ENCODE data around the gene DZIP3. TPM values are rescaled to one million over a fixed set of nuclear protein-coding genes. Genes with fewer than 3 reads are reported as not detected.

DZIP3 gene
- total RNA-seq, 2 experiments from 2014 or later: 14.5 to 31.8 TPM

DNA sequence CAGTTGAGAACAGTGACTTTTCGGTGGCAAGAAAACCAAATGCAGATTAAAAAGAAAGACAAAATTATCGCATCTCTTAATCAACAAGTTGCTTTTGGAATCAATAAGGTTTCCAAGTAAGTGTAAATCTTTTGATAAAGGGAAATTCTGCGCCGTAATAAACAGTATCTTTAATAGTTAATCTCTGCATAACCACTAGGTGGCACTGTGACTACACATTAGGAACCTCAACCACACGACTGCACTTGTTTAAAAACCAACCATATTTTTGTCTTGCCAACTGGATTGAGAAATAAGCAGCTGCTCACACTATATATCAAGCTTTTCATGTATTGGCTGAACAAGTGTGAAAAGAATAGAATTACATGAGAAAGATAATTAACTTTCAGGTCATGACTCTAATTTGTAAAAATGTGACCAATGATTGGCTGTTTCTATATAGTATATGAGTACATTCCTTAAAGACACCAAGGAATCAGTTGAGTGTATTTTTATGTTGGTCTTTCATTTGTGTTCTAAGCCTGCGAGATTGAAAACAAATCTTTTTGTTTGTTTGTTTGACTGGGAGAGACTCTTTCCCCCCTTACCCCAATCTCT is 72.7 kb downstream of the DZIP3 start:
- CTCF ChIA-PET (ENCODE audit: unreplicated experiment): interaction anchor here (0.6 kb wide), 1 partner anchor 253 kb away, joined by 3 read pairs; no protein-coding TSS in a partner anchor
- intact Hi-C loops (cut with micrococcal nuclease; ENCODE audit: unreplicated experiment): loop anchor here (1.0 to 2.0 kb wide), 3 partner anchors 253 to 420 kb away; no protein-coding TSS in a partner anchor
- Histone ChIP-seq H3K27ac (ENCODE audit: low read depth, low read length, poor library complexity, severe bottlenecking) (no peak overlapping the region), H3K9me2 (ENCODE audit: insufficient read depth, low read length) (no peaks in the 10 kb centered on the region), H3K36me3 (ENCODE audit: insufficient read depth, low read length) (no peaks in the 10 kb centered on the region), H3K79me2 (ENCODE audit: insufficient read depth, low read depth, low read length) (no peaks in the 10 kb centered on the region), H3K9me3 (ENCODE audit: low read length) (no peaks in the 10 kb centered on the region), H2AFZ (ENCODE audit: low read length) (no peak overlapping the region), H3K4me1 (ENCODE audit: insufficient read depth, low read length, poor library complexity, severe bottlenecking) (no peaks in the 10 kb centered on the region), H3K4me3 (ENCODE audit: low read depth, low read length, poor library complexity, severe bottlenecking) (no peak overlapping the region), H3K4me2 (ENCODE audit: low read length) (no peak overlapping the region), H4K20me1 (ENCODE audit: insufficient read depth, low read length) (no peaks in the 10 kb centered on the region)
- POLR2A ChIA-PET: no interaction called here
- TF ChIP-seq, protein P1, sequence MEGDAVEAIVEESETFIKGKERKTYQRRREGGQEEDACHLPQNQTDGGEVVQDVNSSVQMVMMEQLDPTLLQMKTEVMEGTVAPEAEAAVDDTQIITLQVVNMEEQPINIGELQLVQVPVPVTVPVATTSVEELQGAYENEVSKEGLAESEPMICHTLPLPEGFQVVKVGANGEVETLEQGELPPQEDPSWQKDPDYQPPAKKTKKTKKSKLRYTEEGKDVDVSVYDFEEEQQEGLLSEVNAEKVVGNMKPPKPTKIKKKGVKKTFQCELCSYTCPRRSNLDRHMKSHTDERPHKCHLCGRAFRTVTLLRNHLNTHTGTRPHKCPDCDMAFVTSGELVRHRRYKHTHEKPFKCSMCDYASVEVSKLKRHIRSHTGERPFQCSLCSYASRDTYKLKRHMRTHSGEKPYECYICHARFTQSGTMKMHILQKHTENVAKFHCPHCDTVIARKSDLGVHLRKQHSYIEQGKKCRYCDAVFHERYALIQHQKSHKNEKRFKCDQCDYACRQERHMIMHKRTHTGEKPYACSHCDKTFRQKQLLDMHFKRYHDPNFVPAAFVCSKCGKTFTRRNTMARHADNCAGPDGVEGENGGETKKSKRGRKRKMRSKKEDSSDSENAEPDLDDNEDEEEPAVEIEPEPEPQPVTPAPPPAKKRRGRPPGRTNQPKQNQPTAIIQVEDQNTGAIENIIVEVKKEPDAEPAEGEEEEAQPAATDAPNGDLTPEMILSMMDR (conservative IDR thresholded peaks at IDR 0.05; ENCODE audit: low read length): peak; percentile 95
- no peak for TF ChIP-seq EZH2phosphoT487 (IDR thresholded peaks at IDR 0.05; ENCODE audit: borderline replicate concordance, low read depth, low read length)
- peak; percentile 80 for DNase-seq (ENCODE audit: low spot score)
- BruUV-seq (replicated peaks): no TSS peak

DNA sequence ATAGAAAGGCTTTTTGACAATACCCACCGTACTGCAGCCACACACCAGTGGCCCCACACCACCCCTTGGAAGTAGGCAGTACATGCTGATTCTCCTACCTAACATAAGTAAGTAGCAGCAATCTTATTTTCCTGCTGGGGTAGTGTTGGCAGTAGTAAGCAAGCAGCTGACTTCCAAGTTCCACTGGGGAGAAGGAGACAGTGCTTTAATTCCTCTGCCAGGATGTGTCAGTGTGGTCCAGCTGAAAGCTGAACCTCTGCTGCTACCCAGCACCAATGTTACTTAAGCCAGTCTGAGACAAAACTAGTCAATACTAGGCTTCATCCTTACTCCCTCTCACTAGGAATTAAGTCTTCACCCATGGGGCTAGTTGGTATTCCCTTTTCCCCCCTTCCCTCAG is 74.7 kb downstream of the DZIP3 start:
- H3K79me2 ChIP-seq (ENCODE audit: insufficient read depth, low read depth, low read length): no peaks in the 10 kb centered on the region
- no TSS peak for BruUV-seq (replicated peaks)
- no peak for TF ChIP-seq EZH2phosphoT487 (IDR thresholded peaks at IDR 0.05; ENCODE audit: borderline replicate concordance, low read depth, low read length)
- TF ChIP-seq, protein P1 (conservative IDR thresholded peaks at IDR 0.05; ENCODE audit: low read length): no peak
- no peak overlapping the region for H2AFZ ChIP-seq (ENCODE audit: low read length)
- H3K4me2 ChIP-seq (ENCODE audit: low read length): no peak overlapping the region
- H3K36me3 ChIP-seq (ENCODE audit: insufficient read depth, low read length): no peaks in the 10 kb centered on the region
- H3K27ac ChIP-seq (ENCODE audit: low read depth, low read length, poor library complexity, severe bottlenecking): no peak overlapping the region
- no peaks in the 10 kb centered on the region for H3K9me3 ChIP-seq (ENCODE audit: low read length)
- no peaks in the 10 kb centered on the region for H3K9me2 ChIP-seq (ENCODE audit: insufficient read depth, low read length)
- CTCF ChIA-PET (ENCODE audit: unreplicated experiment): no interaction called here
- POLR2A ChIA-PET: no interaction called here
- no peaks in the 10 kb centered on the region for H4K20me1 ChIP-seq (ENCODE audit: insufficient read depth, low read length)
- H3K4me1 ChIP-seq (ENCODE audit: insufficient read depth, low read length, poor library complexity, severe bottlenecking): no peaks in the 10 kb centered on the region
- no peak for DNase-seq (ENCODE audit: low spot score)
- no peak overlapping the region for H3K4me3 ChIP-seq (ENCODE audit: low read depth, low read length, poor library complexity, severe bottlenecking)
- intact Hi-C loops (cut with micrococcal nuclease; ENCODE audit: unreplicated experiment): no loop called here

DNA sequence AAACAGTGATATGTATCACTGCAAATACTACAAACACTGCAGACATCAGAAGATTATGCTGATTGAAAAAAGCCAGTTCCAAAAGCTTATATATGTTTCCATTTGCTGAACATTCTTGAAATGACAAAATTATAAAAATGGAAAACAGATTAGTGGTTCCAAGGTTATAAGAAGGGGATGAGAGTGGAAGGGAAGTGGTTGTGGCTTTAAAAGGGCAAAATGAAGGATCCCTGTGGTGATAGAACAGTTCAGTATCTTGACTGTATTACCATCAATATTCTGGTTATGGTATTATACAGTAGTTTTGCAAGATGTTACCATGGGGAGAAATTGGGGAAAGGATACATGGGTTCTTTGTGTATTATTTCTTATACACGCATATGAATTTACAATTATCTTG is 77.8 kb downstream of the DZIP3 start:
- Histone ChIP-seq H3K9me2 (ENCODE audit: insufficient read depth, low read length) (no peaks in the 10 kb centered on the region), H3K79me2 (ENCODE audit: insufficient read depth, low read depth, low read length) (no peaks in the 10 kb centered on the region), H4K20me1 (ENCODE audit: insufficient read depth, low read length) (no peaks in the 10 kb centered on the region), H3K36me3 (ENCODE audit: insufficient read depth, low read length) (0 out of 2 replicates have a peak, but pooled peaks cover 11% of the 10 kb centered on the region), H3K4me3 (ENCODE audit: low read depth, low read length, poor library complexity, severe bottlenecking) (no peak overlapping the region), H2AFZ (ENCODE audit: low read length) (no peak overlapping the region), H3K4me2 (ENCODE audit: low read length) (no peak overlapping the region), H3K9me3 (ENCODE audit: low read length) (no peaks in the 10 kb centered on the region), H3K27ac (ENCODE audit: low read depth, low read length, poor library complexity, severe bottlenecking) (no peak overlapping the region), H3K4me1 (ENCODE audit: insufficient read depth, low read length, poor library complexity, severe bottlenecking) (no peaks in the 10 kb centered on the region)
- POLR2A ChIA-PET: interaction anchor here (0.6 to 1.1 kb wide), 3 partner anchors 15 to 1714 kb away, joined by 3 to 4 read pairs (median 4); no protein-coding TSS in a partner anchor
- DNase-seq (ENCODE audit: low spot score): no peak
- BruUV-seq (replicated peaks): no TSS peak
- intact Hi-C loops (cut with micrococcal nuclease; ENCODE audit: unreplicated experiment): no loop called here
- CTCF ChIA-PET (ENCODE audit: unreplicated experiment): no interaction called here
- TF ChIP-seq, protein P1 (conservative IDR thresholded peaks at IDR 0.05; ENCODE audit: low read length): no peak
- no peak for TF ChIP-seq EZH2phosphoT487 (IDR thresholded peaks at IDR 0.05; ENCODE audit: borderline replicate concordance, low read depth, low read length)
